ENCODE measurements around the gene GNPTG. TPM values are rescaled to one million over a fixed set of nuclear protein-coding genes. Genes with fewer than 3 reads are reported as not detected.
"Not testable (repeated sequence)": the region's sequence is repeated elsewhere in the genome, so short reads cannot be mapped to it uniquely, and the experiment has no call there.

GNPTG gene
- total RNA-seq, 1 donor from 2014 or later = 96.8 TPM

GRCh38 chr16:1318268-1318545 is 33.5 kb upstream of the GNPTG start:
- DNase-seq (ENCODE audit: extremely low read depth, low read depth, low spot score) = no peak

GRCh38 chr16:1319041-1319440 is 32.7 kb upstream of the GNPTG start:
- no peak for DNase-seq (ENCODE audit: extremely low read depth, low read depth, low spot score)

GRCh38 chr16:1320097-1320496 is 31.6 kb upstream of the GNPTG start:
- DNase-seq (ENCODE audit: extremely low read depth, low read depth, low spot score) = no peak

GRCh38 chr16:1320658-1321240 is 31.0 kb upstream of the GNPTG start:
- no peak for DNase-seq (ENCODE audit: extremely low read depth, low read depth, low spot score)

GRCh38 chr16:1322407-1322806 is 29.3 kb upstream of the GNPTG start:
- no peak for DNase-seq (ENCODE audit: extremely low read depth, low read depth, low spot score)

- DNase-seq (ENCODE audit: extremely low read depth, low read depth, low spot score) = no peak
Measured at GRCh38 chr16:1323296-1324239, 28.2 kb upstream of the GNPTG start.

GRCh38 chr16:1324286-1324826 is 27.4 kb upstream of the GNPTG start:
- no peak for DNase-seq (ENCODE audit: extremely low read depth, low read depth, low spot score)

GRCh38 chr16:1325261-1325660 is 26.5 kb upstream of the GNPTG start:
- no peak for DNase-seq (ENCODE audit: extremely low read depth, low read depth, low spot score)

- no peak for DNase-seq (ENCODE audit: extremely low read depth, low read depth, low spot score)
Measured at GRCh38 chr16:1325673-1326371, 25.9 kb upstream of the GNPTG start.

GRCh38 chr16:1326391-1326790 is 25.3 kb upstream of the GNPTG start:
- DNase-seq (ENCODE audit: extremely low read depth, low read depth, low spot score) = no peak

GRCh38 chr16:1326946-1327618 is 24.6 kb upstream of the GNPTG start:
- DNase-seq (ENCODE audit: extremely low read depth, low read depth, low spot score) = no peak

GRCh38 chr16:1327619-1327947 is 24.1 kb upstream of the GNPTG start:
- DNase-seq (ENCODE audit: extremely low read depth, low read depth, low spot score) = no peak

- not testable (repeated sequence) for DNase-seq (ENCODE audit: extremely low read depth, low read depth, low spot score)
Measured at GRCh38 chr16:1328136-1328535, 23.6 kb upstream of the GNPTG start.

GRCh38 chr16:1328961-1329360 is 22.8 kb upstream of the GNPTG start:
- DNase-seq (ENCODE audit: extremely low read depth, low read depth, low spot score) = not testable (repeated sequence)

GRCh38 chr16:1330260-1330914 is 21.3 kb upstream of the GNPTG start:
- DNase-seq (ENCODE audit: extremely low read depth, low read depth, low spot score) = no peak

GRCh38 chr16:1330931-1331711 is 20.6 kb upstream of the GNPTG start:
- no peak for DNase-seq (ENCODE audit: extremely low read depth, low read depth, low spot score)

GRCh38 chr16:1331712-1332617 is 19.8 kb upstream of the GNPTG start:
- DNase-seq (ENCODE audit: extremely low read depth, low read depth, low spot score) = peak; percentile 29

- no peak for DNase-seq (ENCODE audit: extremely low read depth, low read depth, low spot score)
Measured at GRCh38 chr16:1332618-1333148, 19.0 kb upstream of the GNPTG start.

Data from glomerular endothelial cell (primary cell).